IPS-18a (cell line): ENCODE measurements around the gene EPB41L1.

ENCODE experiments used
- H3K27ac ChIP-seq: one replicate; pipeline ENCODE4 v1.5.1; 2013; ENCODE audit warnings: low read length
- H3K27me3 ChIP-seq: one replicate; pipeline ENCODE4 v1.6.1; 2013; ENCODE audit warnings: mild to moderate bottlenecking, low read length; ENCODE audit not compliant: control insufficient read depth, insufficient read depth
- H3K36me3 ChIP-seq: one replicate; pipeline ENCODE4 v1.6.1; 2013; ENCODE audit warnings: low read depth, low read length; ENCODE audit not compliant: control insufficient read depth
- H3K4me1 ChIP-seq: one replicate; pipeline ENCODE4 v1.6.1; 2013; ENCODE audit warnings: low read depth, low read length; ENCODE audit not compliant: control insufficient read depth
- H3K4me3 ChIP-seq: one replicate; pipeline ENCODE4 v1.5.1; 2013; ENCODE audit warnings: low read length
- H3K9ac ChIP-seq: one replicate; pipeline ENCODE4 v1.6.1; 2013; ENCODE audit warnings: mild to moderate bottlenecking, low read length, moderate library complexity
- H3K9me3 ChIP-seq: one replicate; pipeline ENCODE4 v1.6.1; 2013; ENCODE audit warnings: low read depth, low read length; ENCODE audit not compliant: control insufficient read depth

EPB41L1 gene

GRCh38 chr20:36181934-36182603 is 27.5 kb downstream of the EPB41L1 start:
- Histone ChIP-seq H3K36me3 (no peaks in the 10 kb centered on the region), H3K4me1 (peaks cover 6% of the 10 kb centered on the region), H3K9me3 (no peaks in the 10 kb centered on the region), H3K27ac (no peak overlapping the region), H3K27me3 (no peaks in the 10 kb centered on the region), H3K4me3 (no peak overlapping the region), H3K9ac (no peak overlapping the region)

GRCh38 chr20:36182604-36183154 is 28.1 kb downstream of the EPB41L1 start:
- H3K9ac ChIP-seq = no peak overlapping the region
- no peaks in the 10 kb centered on the region for H3K27me3 ChIP-seq
- H3K4me3 ChIP-seq = no peak overlapping the region
- peaks cover 6% of the 10 kb centered on the region for H3K4me1 ChIP-seq
- H3K27ac ChIP-seq = no peak overlapping the region
- no peaks in the 10 kb centered on the region for H3K9me3 ChIP-seq
- no peaks in the 10 kb centered on the region for H3K36me3 ChIP-seq

DNA sequence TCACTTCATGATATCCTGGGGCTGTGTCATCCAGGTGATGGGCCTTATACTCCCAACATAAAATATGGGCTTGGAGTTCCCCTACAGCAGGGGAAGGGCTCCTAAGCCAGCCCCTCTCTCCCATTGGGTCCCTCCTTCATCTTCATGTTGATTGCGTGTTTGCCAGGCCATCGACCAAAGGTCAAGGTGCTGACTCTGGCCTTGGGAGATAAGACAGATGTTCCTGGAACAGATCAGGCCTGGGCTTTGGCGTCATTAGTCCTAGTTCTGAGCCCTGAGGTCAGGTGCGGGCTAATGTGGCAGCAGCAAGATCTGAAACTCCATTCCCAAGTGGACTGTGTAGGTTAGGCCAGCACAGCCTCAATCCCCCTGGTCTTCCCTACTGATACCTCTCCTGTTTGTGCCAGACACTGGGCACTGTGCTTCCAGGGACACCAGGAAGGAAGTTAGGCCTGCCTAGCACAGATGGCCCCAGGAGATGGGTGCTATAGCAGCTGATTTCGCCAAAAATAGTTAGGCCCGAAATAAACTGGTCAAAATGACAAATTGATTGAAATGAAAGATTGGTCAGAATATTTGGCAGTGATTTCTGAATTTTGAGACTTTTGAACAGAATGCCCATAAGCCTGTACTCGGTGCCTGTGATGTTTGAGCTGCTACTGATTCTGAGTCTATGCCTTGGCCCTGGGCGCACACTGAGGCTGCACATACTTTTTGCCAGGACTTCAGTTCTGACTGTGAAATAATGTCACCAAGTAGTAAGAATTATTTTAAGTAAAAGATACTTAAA is 28.8 kb downstream of the EPB41L1 start:
- H3K36me3 ChIP-seq = no peaks in the 10 kb centered on the region
- no peaks in the 10 kb centered on the region for H3K9me3 ChIP-seq
- no peaks in the 10 kb centered on the region for H3K27me3 ChIP-seq
- peaks cover 6% of the 10 kb centered on the region for H3K4me1 ChIP-seq
- no peak overlapping the region for H3K27ac ChIP-seq
- no peak overlapping the region for H3K9ac ChIP-seq
- no peak overlapping the region for H3K4me3 ChIP-seq

GRCh38 chr20:36184816-36185776 is 30.6 kb downstream of the EPB41L1 start:
- H3K27me3 ChIP-seq = no peaks in the 10 kb centered on the region
- no peak overlapping the region for H3K4me3 ChIP-seq
- no peak overlapping the region for H3K27ac ChIP-seq
- no peak overlapping the region for H3K9ac ChIP-seq
- H3K4me1 ChIP-seq = no peaks in the 10 kb centered on the region
- H3K36me3 ChIP-seq = no peaks in the 10 kb centered on the region
- H3K9me3 ChIP-seq = no peaks in the 10 kb centered on the region

- H3K36me3 ChIP-seq = no peaks in the 10 kb centered on the region
- no peaks in the 10 kb centered on the region for H3K4me1 ChIP-seq
- no peak overlapping the region for H3K4me3 ChIP-seq
- no peaks in the 10 kb centered on the region for H3K9me3 ChIP-seq
- no peak overlapping the region for H3K27ac ChIP-seq
- H3K9ac ChIP-seq = no peak overlapping the region
- H3K27me3 ChIP-seq = no peaks in the 10 kb centered on the region
These were observed 39.6 kb downstream of the EPB41L1 start for GRCh38 chr20:36193977-36194712.

DNA sequence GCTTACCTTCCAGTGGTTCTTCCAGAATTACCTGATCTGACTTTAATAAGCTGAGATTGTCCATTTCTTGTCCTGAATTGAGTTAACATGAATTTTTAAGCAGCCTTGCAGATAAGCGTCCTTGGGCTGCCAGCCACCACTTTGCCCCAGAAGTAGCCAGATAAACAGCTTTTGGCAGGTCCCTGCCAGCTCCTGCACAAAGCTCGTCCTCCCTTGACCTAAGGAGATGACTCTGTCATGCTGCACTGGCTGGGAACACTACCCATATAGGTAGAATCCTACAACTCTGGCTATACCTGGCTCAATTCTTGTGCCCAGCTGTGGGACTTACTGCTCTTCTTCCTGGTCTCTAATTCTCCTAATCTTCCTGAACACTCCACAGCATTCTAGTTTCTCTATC is 42.1 kb downstream of the EPB41L1 start:
- Histone ChIP-seq H3K27me3 (no peaks in the 10 kb centered on the region), H3K9ac (no peak overlapping the region), H3K4me1 (no peaks in the 10 kb centered on the region), H3K4me3 (no peak overlapping the region), H3K9me3 (no peaks in the 10 kb centered on the region), H3K36me3 (no peaks in the 10 kb centered on the region), H3K27ac (no peak overlapping the region)

- H3K27me3 ChIP-seq = no peaks in the 10 kb centered on the region
- no peak overlapping the region for H3K4me3 ChIP-seq
- no peaks in the 10 kb centered on the region for H3K9me3 ChIP-seq
- H3K4me1 ChIP-seq = no peaks in the 10 kb centered on the region
- no peaks in the 10 kb centered on the region for H3K36me3 ChIP-seq
- H3K27ac ChIP-seq = no peak overlapping the region
- H3K9ac ChIP-seq = no peak overlapping the region
These were observed 42.7 kb downstream of the EPB41L1 start for GRCh38 chr20:36197271-36197670.

DNA sequence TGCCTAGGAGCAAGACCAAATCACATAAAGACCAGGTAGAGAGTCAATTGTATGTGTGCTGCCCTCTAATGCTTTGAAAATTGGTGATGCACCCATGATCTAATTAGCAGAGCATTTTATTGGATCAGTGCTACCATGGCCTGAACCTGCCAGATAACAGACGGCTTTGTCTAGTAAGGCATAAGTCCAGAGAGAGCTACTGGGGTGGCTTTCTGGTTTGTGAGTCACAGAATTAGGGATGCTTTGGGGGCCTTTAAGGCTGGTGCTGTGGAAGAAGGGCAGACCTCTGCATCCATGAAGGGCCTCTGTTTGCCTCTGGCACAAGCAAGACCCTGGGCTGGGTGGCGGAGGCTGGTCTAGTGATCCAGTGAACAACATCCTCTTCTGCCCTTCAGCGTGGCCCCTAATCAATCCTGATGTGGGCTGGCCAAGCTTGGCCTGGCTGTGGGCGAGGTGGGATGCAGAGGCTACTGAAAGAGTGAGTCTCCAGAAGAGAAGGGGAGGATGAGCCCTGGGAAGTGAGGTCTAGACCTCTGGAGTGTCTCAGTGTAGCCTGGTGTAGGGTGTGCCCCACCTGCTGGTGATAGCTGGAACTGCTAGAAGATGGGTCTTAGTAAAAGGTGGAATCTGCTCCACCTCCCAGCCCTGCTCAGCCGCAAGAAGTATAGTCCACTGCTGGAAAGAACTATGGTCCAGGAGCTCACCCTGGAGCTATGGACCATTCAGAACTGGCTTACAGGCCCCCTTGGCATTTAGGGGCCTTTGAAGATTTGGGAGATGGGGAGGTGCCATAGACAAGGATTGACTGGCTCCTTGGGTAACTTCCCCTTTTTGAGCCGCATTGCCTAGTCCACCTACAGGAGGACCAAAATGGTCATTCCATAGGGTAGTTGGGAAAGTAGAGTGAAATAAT is 45.1 kb downstream of the EPB41L1 start:
- H3K27me3 ChIP-seq = no peaks in the 10 kb centered on the region
- no peak overlapping the region for H3K9ac ChIP-seq
- H3K36me3 ChIP-seq = no peaks in the 10 kb centered on the region
- H3K4me1 ChIP-seq = no peaks in the 10 kb centered on the region
- no peak overlapping the region for H3K4me3 ChIP-seq
- no peak overlapping the region for H3K27ac ChIP-seq
- H3K9me3 ChIP-seq = no peaks in the 10 kb centered on the region

DNA sequence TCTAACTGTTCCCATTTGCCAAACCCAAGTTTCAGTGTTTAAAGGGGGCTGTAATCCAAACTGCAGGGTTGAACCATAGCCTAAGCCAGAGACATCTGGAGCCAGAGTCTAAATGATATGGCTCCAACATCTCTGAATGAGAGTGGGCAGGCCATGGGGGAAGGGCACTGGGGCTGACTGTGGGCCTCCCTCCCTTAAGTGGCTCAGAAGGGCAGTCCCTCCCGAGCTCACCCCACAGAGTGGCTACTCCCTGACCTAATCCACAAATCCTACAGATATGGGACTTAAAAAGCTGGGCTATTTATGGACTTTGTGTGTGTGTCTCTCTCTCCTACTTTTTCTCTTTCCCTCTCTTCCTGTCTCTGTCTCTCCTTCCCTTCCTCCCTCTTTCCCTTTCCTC is 45.9 kb downstream of the EPB41L1 start:
- H3K4me3 ChIP-seq = no peak overlapping the region
- no peak overlapping the region for H3K27ac ChIP-seq
- H3K9me3 ChIP-seq = no peaks in the 10 kb centered on the region

DNA sequence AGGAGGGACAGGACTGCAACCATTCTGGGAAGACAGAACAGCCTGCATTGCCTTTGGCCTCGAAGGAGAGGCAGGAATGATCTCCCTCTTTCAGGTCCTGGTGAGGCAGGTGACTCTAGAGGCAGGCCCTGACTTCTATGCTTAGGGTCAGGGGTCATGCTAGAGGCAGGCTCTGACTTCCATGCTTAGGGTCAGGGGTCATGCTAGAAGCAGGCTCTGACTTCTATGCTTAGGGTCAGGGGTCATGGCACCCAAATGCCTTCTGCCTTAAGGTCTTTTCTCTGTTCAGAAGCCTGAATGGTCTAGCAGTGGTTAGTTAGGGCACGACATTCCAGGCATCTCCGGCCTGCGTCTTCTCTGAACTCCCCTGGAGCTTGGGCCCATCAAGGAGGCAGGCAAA is 46.7 kb downstream of the EPB41L1 start:
- Histone ChIP-seq H3K4me3 (no peak overlapping the region), H3K27ac (no peak overlapping the region), H3K36me3 (no peaks in the 10 kb centered on the region), H3K4me1 (no peaks in the 10 kb centered on the region), H3K9ac (no peak overlapping the region), H3K27me3 (no peaks in the 10 kb centered on the region), H3K9me3 (no peaks in the 10 kb centered on the region)

More for the DNA sequence above, 45.9 kb downstream of the EPB41L1 start:
- Histone ChIP-seq H3K9ac (no peak overlapping the region), H3K4me1 (no peaks in the 10 kb centered on the region), H3K27me3 (no peaks in the 10 kb centered on the region), H3K36me3 (no peaks in the 10 kb centered on the region)
